Measurements from ENCODE around the gene CROCC. TPM values are rescaled to one million over a fixed set of nuclear protein-coding genes. Genes with fewer than 3 reads are reported as not detected.
"Not testable (repeated sequence)": the region's sequence is repeated elsewhere in the genome, so short reads cannot be mapped to it uniquely, and the experiment has no call there.

The CROCC gene
- polyA plus RNA-seq, 3 donors: 25.1 to 56.4 (median 45.8) TPM

DNA sequence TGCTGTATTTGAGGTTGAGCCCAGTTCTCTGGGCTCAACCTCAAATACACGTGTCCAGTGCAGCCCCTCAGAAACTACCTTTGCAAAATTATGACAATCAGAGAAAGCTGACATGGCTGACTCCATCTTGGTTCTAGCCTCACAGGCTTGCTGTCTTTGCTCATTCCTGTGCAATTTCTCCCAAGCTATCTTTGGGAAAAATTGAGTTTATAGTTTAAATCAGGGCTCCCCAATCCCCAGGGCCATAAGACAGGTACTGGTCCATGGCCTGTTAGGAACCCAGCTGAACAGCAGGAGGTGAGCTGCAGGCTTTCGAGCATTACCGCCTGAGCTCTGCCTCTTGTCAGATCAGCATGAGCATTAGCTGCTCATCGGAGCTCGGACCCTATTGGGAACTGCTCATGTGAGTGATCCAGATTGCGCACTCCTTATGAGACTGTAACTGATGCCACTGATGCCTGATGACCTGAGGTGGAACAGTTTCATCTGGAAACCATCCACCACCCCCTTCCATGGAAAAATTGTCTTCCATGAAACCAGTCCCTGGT is 28.7 kb upstream of the CROCC start:
- not testable (repeated sequence) for DNase-seq (ENCODE audit: extremely low read depth in 1 of 11, low read depth in 9 of 11, low spot score in 4 of 11)

DNA sequence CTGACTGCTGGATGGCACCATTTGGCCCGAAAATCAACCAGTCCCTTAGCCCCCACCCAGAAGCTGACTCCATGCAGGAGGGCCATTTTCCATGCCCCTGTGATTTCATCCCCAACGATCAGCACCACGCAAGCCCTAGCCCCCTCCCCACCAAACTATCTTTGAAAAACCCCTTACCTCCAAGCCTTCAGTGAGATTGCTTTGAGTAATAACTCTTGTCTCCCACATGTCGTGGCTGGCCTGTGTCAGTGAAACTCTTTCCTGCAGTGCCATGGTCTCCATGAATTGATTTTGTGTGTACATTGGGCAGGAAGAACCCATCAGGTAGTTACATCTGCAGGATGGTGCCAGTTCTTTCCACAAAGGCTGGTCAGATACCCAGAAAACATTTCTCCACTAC is 27.9 kb upstream of the CROCC start:
- not testable (repeated sequence) for DNase-seq (ENCODE audit: extremely low read depth in 1 of 11, low read depth in 9 of 11, low spot score in 4 of 11)

DNA sequence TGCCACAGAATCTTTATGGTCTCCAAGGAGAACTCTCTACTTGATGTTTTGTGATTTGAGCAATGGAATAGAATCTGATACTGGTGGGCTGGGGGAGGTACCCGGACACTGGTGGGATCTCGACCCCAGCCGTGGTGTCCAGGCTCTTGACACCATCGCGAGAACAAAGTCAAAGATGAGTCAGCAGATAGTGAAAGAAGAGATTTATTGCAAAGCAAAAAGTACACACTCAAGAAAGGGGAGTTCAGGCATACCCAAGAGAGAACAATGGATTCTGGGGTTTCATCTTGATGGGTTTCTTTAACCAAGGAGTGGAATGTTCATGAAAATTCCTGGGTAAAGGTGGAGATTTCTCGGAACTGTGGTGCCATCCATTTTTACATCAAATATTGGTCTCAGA is 27.4 kb upstream of the CROCC start:
- not testable (repeated sequence) for DNase-seq (ENCODE audit: extremely low read depth in 1 of 11, low read depth in 9 of 11, low spot score in 4 of 11)

DNA sequence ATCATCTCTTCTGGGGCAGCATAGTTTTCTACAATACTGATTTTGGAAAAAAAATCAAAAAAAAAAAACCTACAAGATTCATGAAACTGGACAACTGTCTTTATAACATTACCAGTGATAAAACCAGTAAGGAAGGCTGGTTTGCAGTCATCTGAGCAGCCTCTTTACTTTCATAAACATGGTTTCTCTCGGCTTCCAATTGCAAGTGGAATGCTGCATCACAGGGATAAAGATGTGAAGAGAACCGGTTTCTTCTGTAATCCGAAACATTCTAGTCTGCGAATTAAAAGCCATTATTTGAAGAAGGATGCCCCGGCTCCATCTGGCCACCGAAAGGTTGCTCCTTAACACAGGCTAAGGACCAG is 26.5 kb upstream of the CROCC start:
- DNase-seq (ENCODE audit: extremely low read depth in 1 of 11, low read depth in 9 of 11, low spot score in 4 of 11): peak in 1 of 11 donors; percentile 71

DNA sequence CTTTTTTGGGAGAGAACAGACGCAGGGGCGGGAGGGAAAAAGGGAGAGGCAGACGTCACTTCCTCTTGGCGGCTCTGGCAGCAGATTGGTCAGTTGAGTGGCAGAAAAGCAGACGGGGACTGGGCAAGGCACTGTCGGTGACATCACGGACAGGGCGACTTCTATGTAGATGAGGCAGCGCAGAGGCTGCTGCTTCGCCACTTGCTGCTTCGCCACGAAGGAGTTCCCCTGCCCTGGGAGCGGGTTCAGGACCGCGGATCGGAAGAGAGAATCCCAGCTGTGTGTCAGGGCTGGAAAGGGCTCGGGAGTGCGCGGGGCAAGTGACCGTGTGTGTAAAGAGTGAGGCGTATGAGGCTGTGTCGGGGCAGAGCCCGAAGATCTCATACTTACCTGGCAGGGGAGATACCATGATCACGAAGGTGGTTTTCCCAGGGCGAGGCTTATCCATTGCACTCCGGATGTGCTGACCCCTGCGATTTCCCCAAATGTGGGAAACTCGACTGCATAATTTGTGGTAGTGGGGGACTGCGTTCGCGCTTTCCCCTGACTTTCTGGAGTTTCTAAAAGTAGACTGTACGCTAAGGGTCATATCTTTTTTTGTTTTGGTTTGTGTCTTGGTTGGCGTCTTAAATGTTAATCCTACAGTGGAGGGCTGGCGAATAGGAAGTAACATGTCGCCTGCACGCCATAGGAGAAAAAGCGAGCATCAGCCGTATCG is 26.0 kb upstream of the CROCC start, which contains the start of gene RNU1-2:
Gene RNU1-2 (plus strand): TSS at position 383 of the 718 bp plus-strand sequence.
- DNase-seq (ENCODE audit: extremely low read depth in 1 of 11, low read depth in 9 of 11, low spot score in 4 of 11): peak in 10 of 11 donors; percentile 83 to 98 (median 91)

DNA sequence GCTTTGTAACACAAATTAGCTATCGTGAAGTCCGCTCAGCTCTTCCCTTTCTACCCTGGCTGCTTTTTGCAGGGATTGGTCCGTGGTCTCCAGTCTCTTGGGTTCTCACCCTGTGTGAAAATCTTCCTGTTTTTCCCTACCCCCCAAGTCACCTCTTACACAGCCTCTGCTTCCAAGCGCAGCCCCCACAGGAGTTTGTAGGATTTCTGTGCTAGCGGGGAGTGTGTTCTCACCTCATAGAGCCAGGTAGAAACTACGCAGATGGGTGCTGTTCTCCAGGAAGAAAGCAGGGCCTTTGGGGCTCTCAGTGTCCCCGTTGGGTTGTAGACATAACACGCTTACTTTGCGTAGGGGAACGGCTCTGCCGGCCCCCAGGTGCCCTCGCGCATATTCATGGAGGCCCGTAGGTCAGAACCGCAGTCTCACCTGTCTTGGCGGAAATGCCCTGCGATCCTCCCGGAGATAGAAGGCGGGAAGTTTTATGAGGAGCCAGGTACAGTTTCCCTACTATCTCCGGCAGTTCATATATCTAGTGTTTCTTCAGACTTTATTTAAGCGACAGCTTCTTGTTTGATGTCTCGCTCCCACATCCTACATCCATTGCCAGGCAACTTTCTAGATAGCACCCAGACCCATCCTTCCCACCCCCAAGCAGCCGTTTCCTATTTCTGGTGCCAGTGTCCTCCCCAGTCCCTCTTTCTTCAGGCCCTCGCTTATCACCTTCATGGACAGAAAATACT is 25.2 kb upstream of the CROCC start:
- peak in 1 of 11 donors; percentile 45 for DNase-seq (ENCODE audit: extremely low read depth in 1 of 11, low read depth in 9 of 11, low spot score in 4 of 11)

DNA sequence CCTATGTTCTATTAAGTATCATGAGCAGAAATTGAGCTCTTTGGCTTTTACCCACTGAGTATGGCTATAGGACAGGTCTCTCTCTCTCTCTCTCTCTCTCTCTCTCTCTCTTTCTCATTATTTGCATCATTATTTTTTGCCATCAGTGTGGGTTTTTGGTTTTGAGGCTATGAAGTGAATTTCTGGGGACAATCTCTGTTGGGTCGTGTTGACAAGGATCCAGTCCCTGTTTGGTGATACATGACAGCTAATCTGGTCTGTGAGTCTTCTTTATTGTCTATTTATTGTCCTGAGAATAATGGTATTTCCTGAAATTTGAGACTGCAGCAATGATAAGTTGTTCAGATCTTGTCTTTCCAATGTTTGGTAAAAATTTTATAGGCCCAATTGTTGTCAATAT is 24.1 kb upstream of the CROCC start:
- DNase-seq (ENCODE audit: extremely low read depth in 1 of 11, low read depth in 9 of 11, low spot score in 4 of 11): not testable (repeated sequence)

DNA sequence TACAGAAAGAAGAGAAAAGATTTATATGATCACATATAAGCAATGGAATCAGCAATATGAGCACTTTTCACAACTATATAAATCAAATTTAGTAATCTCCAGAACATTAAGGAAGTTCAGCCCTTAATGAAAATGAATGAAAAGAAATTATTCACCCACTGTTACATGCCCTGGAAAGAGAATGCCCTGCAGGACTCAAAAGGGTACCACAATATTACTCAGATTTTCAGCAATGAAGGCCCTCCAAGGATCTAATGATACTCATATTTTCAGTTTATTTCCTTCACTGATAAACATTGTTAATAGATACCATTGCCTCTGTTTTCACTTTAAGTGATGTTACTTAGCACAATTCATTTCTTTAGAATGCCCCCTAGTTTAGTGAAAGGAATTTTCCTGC is 23.4 kb upstream of the CROCC start:
- not testable (repeated sequence) for DNase-seq (ENCODE audit: extremely low read depth in 1 of 11, low read depth in 9 of 11, low spot score in 4 of 11)

DNA sequence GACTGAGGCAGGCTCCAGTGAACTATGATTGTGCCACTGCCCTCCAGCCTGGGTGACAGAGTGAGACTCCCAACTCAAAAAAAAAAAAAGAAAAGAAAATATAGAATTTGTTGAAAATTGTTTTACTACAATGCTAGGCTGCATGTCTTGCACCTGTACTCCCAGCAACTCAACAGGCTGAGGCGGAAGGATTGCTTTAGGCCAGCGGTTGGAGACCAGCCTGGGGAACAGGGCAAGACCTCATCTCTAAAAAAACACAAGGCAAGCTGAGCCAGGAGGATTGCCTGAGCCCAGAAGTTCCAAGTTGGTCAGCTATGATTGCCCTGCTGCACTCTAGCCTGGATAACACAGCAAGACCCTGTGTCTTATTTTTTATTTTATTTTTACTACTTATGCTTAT is 22.7 kb upstream of the CROCC start:
- DNase-seq (ENCODE audit: extremely low read depth in 1 of 11, low read depth in 9 of 11, low spot score in 4 of 11): not testable (repeated sequence)

DNA sequence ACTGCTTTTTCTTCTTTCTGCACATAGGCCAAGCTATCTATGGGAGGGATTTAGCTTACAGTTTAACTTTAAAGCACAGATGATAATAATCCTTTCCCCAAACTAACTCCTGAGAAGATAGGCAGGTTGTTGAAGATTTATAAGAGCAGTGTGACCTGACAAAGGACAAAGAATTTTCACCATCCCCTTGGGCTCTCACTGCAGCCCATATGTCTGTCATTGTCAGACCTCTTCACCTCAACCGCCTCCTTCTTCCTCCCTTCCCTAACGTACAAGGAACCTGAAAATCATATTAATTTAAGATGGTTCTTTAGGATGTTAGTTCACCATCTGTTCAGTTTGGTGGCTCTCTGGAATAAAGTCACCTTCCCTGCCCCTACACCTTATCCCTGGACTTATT is 21.0 kb upstream of the CROCC start:
- DNase-seq (ENCODE audit: extremely low read depth in 1 of 11, low read depth in 9 of 11, low spot score in 4 of 11): no peak

DNA sequence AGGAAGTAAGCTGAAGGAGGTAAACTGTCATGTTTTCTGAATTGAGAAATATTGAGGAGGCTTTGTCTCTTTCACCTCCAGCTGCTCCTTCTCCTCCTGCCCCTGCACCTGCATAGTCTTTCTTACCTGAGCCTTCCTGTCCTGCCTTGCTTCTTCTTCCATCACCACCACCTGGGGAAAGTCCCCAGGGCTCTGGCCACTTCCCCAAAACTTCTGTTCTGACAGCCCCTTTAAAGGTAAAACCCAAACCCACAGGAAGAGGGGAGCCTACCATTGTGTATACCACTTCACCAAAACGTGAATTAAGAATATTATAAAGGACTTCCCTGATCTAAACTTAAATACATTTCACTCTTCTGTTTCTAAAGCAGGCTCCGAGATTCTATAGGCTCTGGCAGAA is 20.4 kb upstream of the CROCC start:
- not testable (repeated sequence) for DNase-seq (ENCODE audit: extremely low read depth in 1 of 11, low read depth in 9 of 11, low spot score in 4 of 11)

DNA sequence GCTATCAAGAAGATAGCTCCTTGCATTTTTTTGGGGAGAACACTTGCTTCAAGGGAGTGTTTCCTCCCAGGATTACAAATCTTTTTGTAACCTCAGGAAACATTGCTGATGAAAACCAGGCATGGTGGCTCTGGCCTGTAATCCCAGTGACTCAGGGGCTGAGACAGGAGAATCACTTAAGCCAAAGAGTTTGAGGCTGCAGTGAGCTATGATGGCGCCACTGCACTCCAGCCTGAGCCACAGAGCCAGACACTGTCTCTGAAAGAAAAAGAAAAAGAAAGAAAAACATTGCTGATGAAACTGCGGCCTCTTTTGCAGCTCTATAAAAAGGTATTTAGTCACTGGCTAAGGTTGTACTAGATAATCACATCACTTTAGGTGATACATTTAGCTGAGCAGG is 18.7 kb upstream of the CROCC start:
- no peak for DNase-seq (ENCODE audit: extremely low read depth in 1 of 11, low read depth in 9 of 11, low spot score in 4 of 11)

DNA sequence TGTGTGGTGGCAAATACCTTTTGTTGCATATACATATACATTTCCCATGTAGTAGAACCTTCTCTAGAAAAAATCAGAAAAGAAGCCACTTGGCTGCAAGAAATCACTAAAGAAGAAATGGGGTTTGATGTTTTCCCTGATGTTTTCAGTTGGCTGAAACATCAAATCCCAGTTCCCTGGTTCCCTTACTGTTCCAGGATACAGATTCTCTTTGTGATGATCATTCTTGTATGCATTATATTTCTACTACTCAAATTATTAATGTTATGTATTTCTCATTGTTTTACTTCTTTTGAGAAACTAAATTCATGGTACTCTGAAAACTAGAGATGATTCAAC is 18.3 kb upstream of the CROCC start:
- no peak for DNase-seq (ENCODE audit: extremely low read depth in 1 of 11, low read depth in 9 of 11, low spot score in 4 of 11)

DNA sequence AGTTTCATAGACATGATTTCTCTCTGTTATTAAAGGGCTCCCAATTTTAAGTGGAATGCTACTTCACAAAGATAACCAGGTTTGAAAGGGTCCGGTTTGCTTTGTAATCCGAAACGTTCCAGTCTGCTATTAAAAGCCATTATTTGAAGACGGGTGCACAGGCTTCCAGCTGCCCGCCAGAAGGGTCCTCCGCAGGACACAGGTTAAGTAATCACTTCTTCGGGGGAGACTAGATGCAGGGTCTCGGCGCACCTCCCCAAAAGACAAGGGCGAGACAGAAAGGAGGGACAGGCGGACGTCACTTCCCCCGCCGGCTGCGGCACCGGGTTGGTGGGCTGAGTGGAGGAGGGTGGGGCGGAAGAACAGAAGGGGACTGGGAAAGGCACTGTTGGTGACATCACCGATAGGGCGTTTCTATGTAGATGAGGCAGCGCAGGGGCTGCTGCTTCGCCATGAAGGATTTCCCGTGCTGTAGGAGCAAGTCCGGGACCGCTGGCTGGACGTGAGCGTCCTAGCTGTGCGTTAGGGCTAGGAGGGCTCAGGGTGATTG is 17.1 kb upstream of the CROCC start:
- peak; percentile 95 to 100 (median 99) for DNase-seq (ENCODE audit: extremely low read depth in 1 of 11, low read depth in 9 of 11, low spot score in 4 of 11)

DNA sequence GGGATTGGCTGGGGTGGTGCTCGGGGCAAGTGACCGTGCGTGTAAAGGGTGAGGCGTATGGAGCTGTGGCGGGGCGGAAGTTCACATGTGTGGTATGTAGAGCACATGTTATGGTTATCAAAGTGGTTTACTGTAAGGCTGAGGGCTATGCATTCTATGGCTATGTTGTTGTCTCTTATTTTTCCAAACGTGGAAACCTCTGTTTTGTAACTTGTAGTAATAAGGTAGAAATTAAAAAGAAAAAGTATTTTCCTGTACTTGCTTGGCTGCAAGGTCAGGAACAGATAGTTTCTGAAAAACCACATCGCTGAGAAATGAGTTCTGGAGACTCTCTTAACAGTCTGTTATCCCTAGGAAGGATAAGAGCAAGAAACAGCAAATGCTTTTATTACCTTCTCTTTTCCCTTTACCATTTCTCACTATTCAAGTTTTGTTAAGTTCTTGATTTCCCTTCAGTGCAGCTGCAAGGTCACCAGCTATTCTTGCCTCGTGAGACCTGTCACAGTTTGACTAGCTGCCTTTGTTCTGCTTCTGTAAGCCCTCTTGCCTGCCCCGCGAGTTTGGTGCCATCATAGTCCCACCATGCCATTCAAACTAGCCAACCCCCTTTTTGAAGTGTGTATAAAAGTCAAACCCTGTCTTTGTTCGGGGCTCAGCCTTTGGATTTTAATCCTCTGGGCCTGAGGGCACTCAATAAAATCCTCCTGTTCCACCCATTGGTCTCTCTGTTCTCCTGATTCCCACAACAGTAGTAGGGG is 16.4 kb upstream of the CROCC start:
- peak in 1 of 11 donors; percentile 75 for DNase-seq (ENCODE audit: extremely low read depth in 1 of 11, low read depth in 9 of 11, low spot score in 4 of 11)

DNA sequence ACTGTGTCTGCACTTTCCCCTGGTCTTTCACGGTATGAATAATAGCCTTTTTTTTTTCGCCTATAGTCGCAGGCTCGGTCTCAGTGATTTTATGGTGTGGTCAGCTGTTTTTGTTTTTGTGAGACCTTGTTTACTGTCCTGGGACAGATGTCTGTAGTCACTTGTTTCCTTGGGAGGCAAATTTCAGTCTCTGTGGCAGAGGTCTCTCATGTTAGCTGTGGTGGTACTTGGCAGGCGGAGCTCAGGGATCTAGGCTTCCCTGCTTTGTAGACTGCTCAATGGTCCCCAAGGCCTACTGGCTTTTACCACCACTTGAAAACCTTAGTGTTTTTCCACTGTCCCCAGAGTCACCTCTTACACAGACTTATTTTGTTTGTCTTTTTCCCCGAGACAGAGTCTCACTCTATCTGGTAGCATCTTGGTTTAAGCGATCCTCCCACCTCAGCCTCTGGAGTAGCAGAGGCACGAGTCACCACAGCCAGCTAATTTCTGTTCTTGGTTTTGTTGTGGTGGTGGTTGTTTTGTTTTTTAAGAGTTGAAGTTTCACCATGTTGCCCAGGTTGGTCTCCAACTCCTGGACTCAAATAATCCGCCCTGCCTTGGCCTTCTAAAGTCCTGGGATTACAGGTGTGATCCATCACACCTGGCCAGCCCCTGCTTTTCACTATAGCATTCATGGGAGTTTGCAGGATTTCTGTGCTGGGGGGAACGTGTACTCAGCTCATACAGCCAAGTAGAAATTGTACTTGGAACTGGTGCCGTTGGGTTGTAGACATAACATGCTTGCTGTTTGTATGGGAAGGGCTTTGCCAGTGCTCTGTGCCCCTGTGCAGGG is 15.6 kb upstream of the CROCC start:
- DNase-seq (ENCODE audit: extremely low read depth in 1 of 11, low read depth in 9 of 11, low spot score in 4 of 11): no peak

DNA sequence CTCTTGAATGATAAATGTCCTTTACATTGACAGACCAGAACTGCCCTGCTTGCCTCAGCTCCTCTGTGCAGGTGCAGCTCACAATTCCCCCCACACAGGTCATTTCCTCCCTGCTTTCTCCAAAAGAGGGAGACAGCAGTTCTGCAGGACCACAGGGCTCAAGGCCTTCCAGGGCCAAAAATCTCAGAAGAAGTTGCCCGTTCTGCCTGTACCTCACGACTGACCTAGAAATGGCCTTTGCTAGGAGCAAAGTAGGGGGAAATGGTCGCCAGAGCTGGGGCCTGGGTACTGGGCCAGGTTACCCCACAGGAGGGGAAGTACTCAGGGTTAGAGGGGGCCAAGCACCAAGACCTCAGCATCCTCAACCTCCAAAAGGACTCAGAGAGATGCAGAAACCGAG is 14.9 kb upstream of the CROCC start:
- DNase-seq (ENCODE audit: extremely low read depth in 1 of 11, low read depth in 9 of 11, low spot score in 4 of 11): no peak

DNA sequence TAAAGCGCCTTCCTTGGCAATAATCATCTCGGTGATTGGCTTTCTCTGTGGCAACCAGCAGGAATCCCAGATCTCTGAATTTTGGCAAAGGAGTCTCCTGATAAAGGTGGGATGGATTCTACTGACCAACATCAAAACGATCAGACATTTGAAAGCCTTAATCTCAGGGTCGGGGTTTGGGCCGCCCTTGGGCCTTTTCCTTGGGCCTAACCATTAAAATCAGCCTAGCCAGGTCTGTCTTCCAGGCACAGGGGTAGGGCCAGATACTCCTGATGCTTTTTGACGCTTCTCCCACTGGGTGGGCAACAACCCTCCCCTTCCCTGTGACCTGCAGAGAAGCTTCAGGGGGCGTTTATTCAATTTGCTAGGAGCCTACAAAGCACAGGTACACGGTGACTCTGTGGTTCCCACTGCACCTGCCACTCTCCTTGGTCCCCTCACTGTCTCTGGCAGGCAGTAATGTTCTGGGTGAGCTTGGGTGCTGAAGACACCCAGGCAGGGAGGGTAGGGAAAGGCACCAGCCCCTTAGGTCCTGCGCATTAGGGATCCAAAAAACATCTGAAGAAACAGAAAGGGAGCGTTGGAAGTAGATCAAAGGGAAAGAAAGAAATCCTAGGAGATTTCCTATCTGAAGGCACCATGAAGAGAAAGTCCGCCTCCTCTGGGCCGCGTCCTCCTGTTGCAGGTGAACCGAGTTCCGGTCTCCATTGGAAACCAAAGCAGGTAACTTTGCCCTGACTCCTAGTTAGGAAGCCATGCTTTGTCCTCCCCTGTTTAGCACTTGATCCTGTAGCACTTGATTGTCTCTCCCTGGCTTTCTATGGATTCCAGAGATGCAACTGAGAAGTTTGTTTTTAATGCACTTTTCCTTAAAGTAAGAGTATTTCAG is 13.6 kb upstream of the CROCC start:
- no peak for DNase-seq (ENCODE audit: extremely low read depth in 1 of 11, low read depth in 9 of 11, low spot score in 4 of 11)

Data from renal cortex interstitium (tissue), 11 donors.